ENCODE results near the gene MFF.

Gene MFF

DNA sequence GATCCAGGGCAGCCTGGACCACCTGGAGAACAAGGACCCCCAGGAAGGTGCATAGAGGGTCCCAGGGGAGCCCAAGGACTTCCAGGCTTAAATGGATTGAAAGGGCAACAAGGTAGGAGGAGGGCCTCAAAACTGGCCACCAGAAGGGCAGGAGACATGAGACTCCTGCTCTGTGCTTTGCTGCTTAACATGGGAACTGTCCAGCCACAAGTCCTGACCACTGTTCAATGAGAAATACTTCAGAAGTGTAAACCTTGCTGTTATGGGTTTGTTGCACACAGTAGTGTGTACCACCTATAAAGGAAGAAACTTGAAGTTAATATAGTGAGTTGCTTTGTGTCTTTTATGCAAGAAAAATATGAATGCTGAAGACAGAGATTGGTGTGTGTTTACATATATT, 44.2 kb upstream of the MFF start:
- no peak for TF ChIP-seq ZNF114 (tag by site-specific recombination; IDR thresholded peaks at IDR 0.05)
- TF ChIP-seq, protein P1, sequence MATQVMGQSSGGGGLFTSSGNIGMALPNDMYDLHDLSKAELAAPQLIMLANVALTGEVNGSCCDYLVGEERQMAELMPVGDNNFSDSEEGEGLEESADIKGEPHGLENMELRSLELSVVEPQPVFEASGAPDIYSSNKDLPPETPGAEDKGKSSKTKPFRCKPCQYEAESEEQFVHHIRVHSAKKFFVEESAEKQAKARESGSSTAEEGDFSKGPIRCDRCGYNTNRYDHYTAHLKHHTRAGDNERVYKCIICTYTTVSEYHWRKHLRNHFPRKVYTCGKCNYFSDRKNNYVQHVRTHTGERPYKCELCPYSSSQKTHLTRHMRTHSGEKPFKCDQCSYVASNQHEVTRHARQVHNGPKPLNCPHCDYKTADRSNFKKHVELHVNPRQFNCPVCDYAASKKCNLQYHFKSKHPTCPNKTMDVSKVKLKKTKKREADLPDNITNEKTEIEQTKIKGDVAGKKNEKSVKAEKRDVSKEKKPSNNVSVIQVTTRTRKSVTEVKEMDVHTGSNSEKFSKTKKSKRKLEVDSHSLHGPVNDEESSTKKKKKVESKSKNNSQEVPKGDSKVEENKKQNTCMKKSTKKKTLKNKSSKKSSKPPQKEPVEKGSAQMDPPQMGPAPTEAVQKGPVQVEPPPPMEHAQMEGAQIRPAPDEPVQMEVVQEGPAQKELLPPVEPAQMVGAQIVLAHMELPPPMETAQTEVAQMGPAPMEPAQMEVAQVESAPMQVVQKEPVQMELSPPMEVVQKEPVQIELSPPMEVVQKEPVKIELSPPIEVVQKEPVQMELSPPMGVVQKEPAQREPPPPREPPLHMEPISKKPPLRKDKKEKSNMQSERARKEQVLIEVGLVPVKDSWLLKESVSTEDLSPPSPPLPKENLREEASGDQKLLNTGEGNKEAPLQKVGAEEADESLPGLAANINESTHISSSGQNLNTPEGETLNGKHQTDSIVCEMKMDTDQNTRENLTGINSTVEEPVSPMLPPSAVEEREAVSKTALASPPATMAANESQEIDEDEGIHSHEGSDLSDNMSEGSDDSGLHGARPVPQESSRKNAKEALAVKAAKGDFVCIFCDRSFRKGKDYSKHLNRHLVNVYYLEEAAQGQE (tag by site-specific recombination; IDR thresholded peaks at IDR 0.05) = peak; percentile 69
- H3K4me1 ChIP-seq (ENCODE audit: control insufficient read depth, insufficient read depth, low read length) = no peaks in the 10 kb centered on the region
- no peaks in the 10 kb centered on the region for H3K36me3 ChIP-seq (ENCODE audit: control insufficient read depth in 2 of 2, insufficient read depth in 1 of 2, low read length in 2 of 2)
- no peak overlapping the region for H3K4me3 ChIP-seq (ENCODE audit: low read depth, low read length)
- CTCF ChIA-PET = no interaction called here
- H3K9me3 ChIP-seq (ENCODE audit: control insufficient read depth, insufficient read depth, low read depth, low read length) = no peaks in the 10 kb centered on the region
- no peak overlapping the region for H3K27ac ChIP-seq (ENCODE audit: extremely low read depth, low read depth, low read length)
- POLR2A ChIA-PET = no interaction called here

DNA sequence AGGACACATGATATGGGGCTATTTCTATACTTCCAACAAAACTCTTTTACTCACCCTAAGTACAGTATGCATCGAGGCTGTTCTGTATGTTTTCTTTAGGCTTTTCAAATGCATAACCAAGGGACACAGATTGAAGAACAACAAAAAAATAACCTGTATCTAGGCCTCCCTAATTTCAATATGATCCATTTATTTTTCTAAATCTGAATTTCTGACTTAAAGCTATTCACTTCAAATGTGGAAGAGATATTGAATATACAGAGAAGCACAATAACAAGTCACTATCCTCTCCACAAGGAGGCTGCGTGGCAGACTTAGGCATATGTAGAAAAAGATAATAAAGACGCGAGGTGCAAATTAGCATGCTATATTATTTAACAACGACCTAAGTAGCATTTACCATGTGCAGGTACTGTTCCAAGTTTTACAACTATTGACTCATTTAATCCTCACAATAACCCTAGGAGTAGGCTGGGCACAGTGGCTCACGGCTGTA, 39.3 kb upstream of the MFF start:
- no peaks in the 10 kb centered on the region for H3K4me1 ChIP-seq (ENCODE audit: control insufficient read depth, insufficient read depth, low read length)
- CTCF ChIA-PET = no interaction called here
- no peaks in the 10 kb centered on the region for H3K9me3 ChIP-seq (ENCODE audit: control insufficient read depth, insufficient read depth, low read depth, low read length)
- H3K4me3 ChIP-seq (ENCODE audit: low read depth, low read length) = no peak overlapping the region
- H3K36me3 ChIP-seq (ENCODE audit: control insufficient read depth in 2 of 2, insufficient read depth in 1 of 2, low read length in 2 of 2) = no peaks in the 10 kb centered on the region
- no peak for TF ChIP-seq ZNF660 (tag by site-specific recombination; IDR thresholded peaks at IDR 0.05)
- TF ChIP-seq ZNF19 (tag by site-specific recombination; IDR thresholded peaks at IDR 0.05; ENCODE audit: low read depth) = no peak
- TF ChIP-seq FEZF1 (tag by site-specific recombination; IDR thresholded peaks at IDR 0.05) = no peak
- TF ChIP-seq HOXD13 (CRISPR knock-in tag; IDR thresholded peaks at IDR 0.05; ENCODE audit: borderline replicate concordance) = no peak
- TF ChIP-seq, protein P2, sequence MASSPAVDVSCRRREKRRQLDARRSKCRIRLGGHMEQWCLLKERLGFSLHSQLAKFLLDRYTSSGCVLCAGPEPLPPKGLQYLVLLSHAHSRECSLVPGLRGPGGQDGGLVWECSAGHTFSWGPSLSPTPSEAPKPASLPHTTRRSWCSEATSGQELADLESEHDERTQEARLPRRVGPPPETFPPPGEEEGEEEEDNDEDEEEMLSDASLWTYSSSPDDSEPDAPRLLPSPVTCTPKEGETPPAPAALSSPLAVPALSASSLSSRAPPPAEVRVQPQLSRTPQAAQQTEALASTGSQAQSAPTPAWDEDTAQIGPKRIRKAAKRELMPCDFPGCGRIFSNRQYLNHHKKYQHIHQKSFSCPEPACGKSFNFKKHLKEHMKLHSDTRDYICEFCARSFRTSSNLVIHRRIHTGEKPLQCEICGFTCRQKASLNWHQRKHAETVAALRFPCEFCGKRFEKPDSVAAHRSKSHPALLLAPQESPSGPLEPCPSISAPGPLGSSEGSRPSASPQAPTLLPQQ (tag by site-specific recombination; IDR thresholded peaks at IDR 0.05) = no peak
- TF ChIP-seq ZNF23 (tag by site-specific recombination; IDR thresholded peaks at IDR 0.05; ENCODE audit: borderline replicate concordance) = no peak
- TF ChIP-seq, protein P3, sequence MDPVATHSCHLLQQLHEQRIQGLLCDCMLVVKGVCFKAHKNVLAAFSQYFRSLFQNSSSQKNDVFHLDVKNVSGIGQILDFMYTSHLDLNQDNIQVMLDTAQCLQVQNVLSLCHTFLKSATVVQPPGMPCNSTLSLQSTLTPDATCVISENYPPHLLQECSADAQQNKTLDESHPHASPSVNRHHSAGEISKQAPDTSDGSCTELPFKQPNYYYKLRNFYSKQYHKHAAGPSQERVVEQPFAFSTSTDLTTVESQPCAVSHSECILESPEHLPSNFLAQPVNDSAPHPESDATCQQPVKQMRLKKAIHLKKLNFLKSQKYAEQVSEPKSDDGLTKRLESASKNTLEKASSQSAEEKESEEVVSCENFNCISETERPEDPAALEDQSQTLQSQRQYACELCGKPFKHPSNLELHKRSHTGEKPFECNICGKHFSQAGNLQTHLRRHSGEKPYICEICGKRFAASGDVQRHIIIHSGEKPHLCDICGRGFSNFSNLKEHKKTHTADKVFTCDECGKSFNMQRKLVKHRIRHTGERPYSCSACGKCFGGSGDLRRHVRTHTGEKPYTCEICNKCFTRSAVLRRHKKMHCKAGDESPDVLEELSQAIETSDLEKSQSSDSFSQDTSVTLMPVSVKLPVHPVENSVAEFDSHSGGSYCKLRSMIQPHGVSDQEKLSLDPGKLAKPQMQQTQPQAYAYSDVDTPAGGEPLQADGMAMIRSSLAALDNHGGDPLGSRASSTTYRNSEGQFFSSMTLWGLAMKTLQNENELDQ (tag by site-specific recombination; IDR thresholded peaks at IDR 0.05; ENCODE audit: low read depth) = no peak
- TF ChIP-seq, protein P4, sequence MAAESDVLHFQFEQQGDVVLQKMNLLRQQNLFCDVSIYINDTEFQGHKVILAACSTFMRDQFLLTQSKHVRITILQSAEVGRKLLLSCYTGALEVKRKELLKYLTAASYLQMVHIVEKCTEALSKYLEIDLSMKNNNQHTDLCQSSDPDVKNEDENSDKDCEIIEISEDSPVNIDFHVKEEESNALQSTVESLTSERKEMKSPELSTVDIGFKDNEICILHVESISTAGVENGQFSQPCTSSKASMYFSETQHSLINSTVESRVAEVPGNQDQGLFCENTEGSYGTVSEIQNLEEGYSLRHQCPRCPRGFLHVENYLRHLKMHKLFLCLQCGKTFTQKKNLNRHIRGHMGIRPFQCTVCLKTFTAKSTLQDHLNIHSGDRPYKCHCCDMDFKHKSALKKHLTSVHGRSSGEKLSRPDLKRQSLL (tag by site-specific recombination; IDR thresholded peaks at IDR 0.05) = no peak
- TF ChIP-seq, protein P5, sequence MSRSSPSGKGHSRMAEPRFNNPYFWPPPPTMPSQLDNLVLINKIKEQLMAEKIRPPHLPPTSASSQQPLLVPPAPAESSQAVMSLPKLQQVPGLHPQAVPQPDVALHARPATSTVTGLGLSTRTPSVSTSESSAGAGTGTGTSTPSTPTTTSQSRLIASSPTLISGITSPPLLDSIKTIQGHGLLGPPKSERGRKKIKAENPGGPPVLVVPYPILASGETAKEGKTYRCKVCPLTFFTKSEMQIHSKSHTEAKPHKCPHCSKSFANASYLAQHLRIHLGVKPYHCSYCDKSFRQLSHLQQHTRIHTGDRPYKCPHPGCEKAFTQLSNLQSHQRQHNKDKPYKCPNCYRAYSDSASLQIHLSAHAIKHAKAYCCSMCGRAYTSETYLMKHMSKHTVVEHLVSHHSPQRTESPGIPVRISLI (tag by site-specific recombination; IDR thresholded peaks at IDR 0.05) = no peak
- TF ChIP-seq ZBTB7A (tag by site-specific recombination; IDR thresholded peaks at IDR 0.05; ENCODE audit: low read depth) = no peak
- TF ChIP-seq IKZF3 (tag by site-specific recombination; IDR thresholded peaks at IDR 0.05) = no peak
- no peak for TF ChIP-seq ZNF248 (tag by site-specific recombination; IDR thresholded peaks at IDR 0.05)
- TF ChIP-seq ZNF211 (tag by site-specific recombination; IDR thresholded peaks at IDR 0.05; ENCODE audit: low read depth) = no peak
- TF ChIP-seq KLF16 (tag by site-specific recombination; IDR thresholded peaks at IDR 0.05) = no peak
- POLR2A ChIA-PET = no interaction called here
- H3K27ac ChIP-seq (ENCODE audit: extremely low read depth, low read depth, low read length) = no peak overlapping the region

All from HEK293 (cell line).